Skin of body (tissue), 2 donors: ENCODE data around the gene DMRT1. TPM values are rescaled to one million over a fixed set of nuclear protein-coding genes. Genes with fewer than 3 reads are reported as not detected.

Source experiments
- DNase-seq: peaks from one replicate; lab custom pipeline; 2025; lab: John Stamatoyannopoulos, UW
- total RNA-seq: library from RNA; depleted of rRNA; stranded (reverse); fragments of >200 nt; gene quantifications from one replicate; pipeline ENCODE4 v1.2.3, GENCODE V29; 2014

DMRT1 gene
- not detected for total RNA-seq

GRCh38 chr9:841371-842209 is at the start of gene DMRT1:
Gene DMRT1, plus strand, starts transcription at chr9:841697. Its CDS starts 142 bp downstream, at chr9:841839.
- DNase-seq, result no peak

GRCh38 chr9:792331-793260 is 48.9 kb upstream of the DMRT1 start:
- DNase-seq, result no peak

- DNase-seq, result no peak
These were observed 47.1 kb upstream of the DMRT1 start for GRCh38 chr9:794386-794785.

GRCh38 chr9:795869-796268 is 45.6 kb upstream of the DMRT1 start:
- no peak for DNase-seq

GRCh38 chr9:800591-801150 is 40.8 kb upstream of the DMRT1 start:
- no peak for DNase-seq

GRCh38 chr9:801399-802071 is 40.0 kb upstream of the DMRT1 start:
- no peak for DNase-seq

GRCh38 chr9:804026-804425 is 37.5 kb upstream of the DMRT1 start:
- DNase-seq, result no peak

GRCh38 chr9:805151-805550 is 36.3 kb upstream of the DMRT1 start:
- no peak for DNase-seq

GRCh38 chr9:806285-807156 is 35.0 kb upstream of the DMRT1 start:
- no peak for DNase-seq

GRCh38 chr9:811106-811531 is 30.4 kb upstream of the DMRT1 start:
- DNase-seq, result no peak

- DNase-seq, result no peak
These were observed 22.5 kb upstream of the DMRT1 start for GRCh38 chr9:818958-819357.

GRCh38 chr9:826500-827280 is 14.8 kb upstream of the DMRT1 start:
- no peak for DNase-seq

GRCh38 chr9:840343-840742 is 1.2 kb upstream of the DMRT1 start:
- DNase-seq, result no peak

- no peak for DNase-seq
These were observed 1.3 kb downstream of the DMRT1 start for GRCh38 chr9:842635-843426.

GRCh38 chr9:843427-843785 is 1.9 kb downstream of the DMRT1 start:
- DNase-seq, result no peak

- DNase-seq, result no peak
These were observed 5.4 kb downstream of the DMRT1 start for GRCh38 chr9:846852-847251.

- no peak for DNase-seq
These were observed 6.0 kb downstream of the DMRT1 start for GRCh38 chr9:847505-847904.

- DNase-seq, result no peak
These were observed 7.9 kb downstream of the DMRT1 start for GRCh38 chr9:849431-849830.

- no peak for DNase-seq
These were observed 11.0 kb downstream of the DMRT1 start for GRCh38 chr9:852539-852938.
